Naive B cell (primary cell): Measurements from ENCODE around the gene RNF150. TPM values are rescaled to one million over a fixed set of nuclear protein-coding genes. Genes with fewer than 3 reads are reported as not detected.

ENCODE experiments used
- ATAC-seq, 2 donors: fragments of 150-1000 bp; cut with Tn5 transposase; 2 replicates each; pipeline ENCODE4 v1.10.0; 2021; ENCODE audit warnings: low read depth in 2 of 2, mild to moderate bottlenecking in 2 of 2, moderate library complexity in 2 of 2
- DNase-seq: peaks from one replicate; pipeline ENCODE4 v3.0.0; 2022
- H3K27ac Mint-ChIP-seq, 6 donors: one replicate each; pipeline ENCODE4 v1.8.0; 2020 to 2022; ENCODE audit warnings: mild to moderate bottlenecking in 6 of 6, mixed read lengths in 6 of 6, moderate library complexity in 5 of 6, inconsistent platforms in 2 of 6
- H3K27me3 Mint-ChIP-seq, 3 donors: one replicate each; pipeline ENCODE4 v1.8.0; 2021 to 2022; ENCODE audit warnings: mixed read lengths in 3 of 3, mild to moderate bottlenecking in 1 of 3
- H3K36me3 Mint-ChIP-seq, 2 donors: one replicate each; pipeline ENCODE4 v1.8.0; 2020 to 2022; ENCODE audit warnings: mixed read lengths in 2 of 2, inconsistent platforms in 1 of 2, mild to moderate bottlenecking in 1 of 2
- H3K4me1 Mint-ChIP-seq, 3 donors: one replicate each; pipeline ENCODE4 v1.8.0; 2020 to 2022; ENCODE audit warnings: mixed read lengths in 3 of 3, inconsistent platforms in 1 of 3, mild to moderate bottlenecking in 1 of 3, moderate library complexity in 1 of 3
- H3K4me3 Mint-ChIP-seq, 8 donors: one replicate each; pipeline ENCODE4 v1.8.0; 2020 to 2022; ENCODE audit warnings: mild to moderate bottlenecking in 8 of 8, mixed read lengths in 8 of 8, moderate library complexity in 8 of 8, inconsistent platforms in 2 of 8
- H3K9me3 Mint-ChIP-seq, 7 donors: one replicate each; pipeline ENCODE4 v1.8.0; 2020 to 2022; ENCODE audit warnings: mixed read lengths in 7 of 7, mild to moderate bottlenecking in 5 of 7, inconsistent platforms in 2 of 7, moderate library complexity in 1 of 7
- polyA plus RNA-seq, 6 donors: library from polyadenylated mRNA; unstranded; fragments of 300-500 nt; fragmentation: Illumina TruSeq; gene quantifications; one replicate each; pipeline ENCODE4 v1.2.3, GENCODE V29; 2021; ENCODE audit warnings: low read depth in 6 of 6

Gene RNF150
- polyA plus RNA-seq, 6 donors from 2014 or later: 0.15 TPM; not detected in 5

DNA sequence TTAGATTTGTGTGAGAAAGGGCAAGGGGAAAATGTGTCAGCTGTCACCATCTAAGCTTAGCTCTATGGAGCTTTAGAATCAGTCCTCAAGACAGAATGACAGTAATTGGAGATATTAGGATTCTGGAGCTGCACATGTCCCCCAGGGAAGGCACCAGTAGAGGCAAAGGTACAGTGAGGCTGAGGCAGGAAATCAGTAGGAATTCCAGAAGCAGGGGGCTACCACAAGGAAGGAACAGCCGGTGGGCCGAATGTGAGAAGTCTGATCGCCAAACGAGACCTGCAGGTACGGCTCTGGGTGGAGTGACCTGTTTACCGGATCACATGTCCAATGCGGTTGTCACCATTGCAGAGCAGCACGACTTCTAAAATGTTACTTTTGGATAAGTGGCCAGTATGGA is 52.6 kb downstream of the RNF150 start:
- no peak for ATAC-seq
- H3K27ac Mint-ChIP-seq: no peak overlapping the region
- H3K4me3 Mint-ChIP-seq: no peak overlapping the region
- no peak for DNase-seq
- peaks cover 0 to 7% (median 6%) of the 10 kb centered on the region in 3 donors for H3K27me3 Mint-ChIP-seq
- H3K4me1 Mint-ChIP-seq: no peaks in the 10 kb centered on the region
- H3K9me3 Mint-ChIP-seq: peaks cover 0 to 8% (median 0%) of the 10 kb centered on the region in 7 donors
- no peaks in the 10 kb centered on the region for H3K36me3 Mint-ChIP-seq

DNA sequence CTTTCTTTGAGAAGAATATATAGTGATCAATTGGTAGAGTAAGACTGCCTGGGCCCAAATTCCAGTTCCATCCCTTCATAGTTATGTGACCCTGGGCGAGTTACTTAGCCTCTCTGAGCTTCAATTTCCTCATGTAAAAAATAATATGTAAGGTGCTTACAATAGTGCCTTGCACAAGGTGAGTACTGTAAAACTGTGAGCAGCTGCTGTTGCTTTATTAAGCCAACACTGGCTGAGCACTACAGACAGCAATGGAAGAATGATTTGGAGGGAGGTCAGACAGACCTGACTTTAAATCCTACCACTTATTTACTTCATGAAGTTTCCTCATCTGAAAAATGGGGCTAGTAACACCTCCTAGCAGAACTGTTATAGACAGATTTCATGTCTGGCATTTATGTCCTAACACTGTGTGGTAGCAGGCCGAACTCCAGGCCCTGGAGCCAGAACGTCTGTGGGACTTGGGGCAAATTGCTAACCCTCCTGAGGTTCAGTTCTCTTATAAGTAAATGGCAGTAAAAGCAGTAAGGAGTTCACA is 53.8 kb downstream of the RNF150 start:
- no peaks in the 10 kb centered on the region for H3K4me1 Mint-ChIP-seq
- peaks cover 0 to 4% (median 0%) of the 10 kb centered on the region in 7 donors for H3K9me3 Mint-ChIP-seq
- no peaks in the 10 kb centered on the region for H3K36me3 Mint-ChIP-seq
- no peak for ATAC-seq
- H3K27ac Mint-ChIP-seq: no peak overlapping the region
- H3K4me3 Mint-ChIP-seq: no peak overlapping the region
- no peak for DNase-seq
- peaks cover 0 to 7% (median 6%) of the 10 kb centered on the region in 3 donors for H3K27me3 Mint-ChIP-seq

DNA sequence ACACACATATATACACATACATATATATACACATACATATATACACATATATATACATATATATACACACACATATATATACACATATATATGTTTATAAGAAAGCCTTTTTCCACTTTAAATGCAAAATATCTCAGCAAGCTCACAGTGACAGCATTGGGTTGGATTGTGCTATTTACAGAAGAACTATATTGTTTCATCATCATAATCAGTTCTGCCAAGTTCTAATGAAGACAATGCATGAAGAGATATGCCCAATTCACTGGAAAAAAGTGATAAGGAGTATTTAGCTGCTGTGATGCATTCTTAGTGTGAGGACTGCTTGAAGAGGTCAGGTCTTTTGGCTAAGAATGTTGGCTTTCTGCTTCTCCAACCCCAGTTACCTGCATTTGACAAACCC is 54.4 kb downstream of the RNF150 start:
- no peak for DNase-seq
- Mint-ChIP-seq H3K4me1 (no peaks in the 10 kb centered on the region), H3K36me3 (no peaks in the 10 kb centered on the region), H3K4me3 (no peak overlapping the region), H3K27ac (no peak overlapping the region), H3K27me3 (peaks cover 0 to 7% (median 6%) of the 10 kb centered on the region in 3 donors), H3K9me3 (peaks cover 0 to 4% (median 0%) of the 10 kb centered on the region in 7 donors)
- ATAC-seq: no peak

DNA sequence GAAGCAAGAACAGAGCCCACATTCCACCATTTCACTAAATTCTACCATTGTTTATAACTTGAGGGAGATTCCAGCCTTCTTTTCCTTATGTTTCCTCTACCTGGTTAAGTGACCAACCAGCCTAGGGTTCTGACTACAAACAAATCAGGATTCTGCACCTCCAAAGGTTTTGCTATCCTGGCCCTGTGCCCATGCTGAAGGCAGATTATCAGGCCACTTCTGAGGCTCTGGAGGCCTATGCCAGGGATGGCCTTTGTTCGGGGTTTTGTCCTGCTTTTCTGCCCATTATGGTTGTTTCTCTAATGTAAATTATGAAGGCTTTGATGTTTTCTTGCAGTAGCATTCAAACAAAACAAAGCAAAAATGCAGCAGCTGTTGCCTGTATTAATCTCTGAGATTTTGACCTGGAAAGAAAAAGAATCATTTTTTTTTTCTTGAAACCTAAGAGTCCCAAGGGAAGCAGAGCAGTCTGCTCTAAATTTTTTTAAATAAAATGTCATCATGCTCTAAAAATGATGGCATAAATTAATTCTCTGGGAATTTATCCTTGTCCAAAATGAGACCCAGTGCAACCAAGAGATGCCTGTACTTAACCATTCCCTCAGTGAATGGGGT is 55.6 kb downstream of the RNF150 start:
- H3K27me3 Mint-ChIP-seq: no peaks in the 10 kb centered on the region
- no peak overlapping the region for H3K27ac Mint-ChIP-seq
- no peaks in the 10 kb centered on the region for H3K9me3 Mint-ChIP-seq
- no peak for DNase-seq
- H3K36me3 Mint-ChIP-seq: no peaks in the 10 kb centered on the region
- H3K4me3 Mint-ChIP-seq: no peak overlapping the region
- H3K4me1 Mint-ChIP-seq: no peaks in the 10 kb centered on the region
- ATAC-seq: no peak

DNA sequence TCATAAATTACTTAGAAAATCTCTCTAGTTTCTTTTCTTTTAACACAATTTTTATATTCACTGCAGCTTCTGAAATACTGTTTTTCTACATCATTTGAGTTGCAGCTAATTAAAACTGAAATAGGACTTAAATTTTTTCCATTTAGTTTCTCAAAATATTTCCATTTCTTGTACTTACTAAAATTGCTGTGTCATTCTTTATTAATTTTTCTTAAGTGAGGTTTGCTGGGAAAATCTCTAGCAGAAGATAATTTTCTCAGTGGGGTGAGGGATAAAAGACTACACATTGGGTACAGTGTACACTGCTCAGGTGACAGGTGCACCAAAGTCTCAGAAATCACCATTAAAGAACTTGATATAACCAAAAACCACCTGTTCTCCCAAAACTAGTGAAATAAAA is 57.7 kb downstream of the RNF150 start:
- no peaks in the 10 kb centered on the region for H3K27me3 Mint-ChIP-seq

DNA sequence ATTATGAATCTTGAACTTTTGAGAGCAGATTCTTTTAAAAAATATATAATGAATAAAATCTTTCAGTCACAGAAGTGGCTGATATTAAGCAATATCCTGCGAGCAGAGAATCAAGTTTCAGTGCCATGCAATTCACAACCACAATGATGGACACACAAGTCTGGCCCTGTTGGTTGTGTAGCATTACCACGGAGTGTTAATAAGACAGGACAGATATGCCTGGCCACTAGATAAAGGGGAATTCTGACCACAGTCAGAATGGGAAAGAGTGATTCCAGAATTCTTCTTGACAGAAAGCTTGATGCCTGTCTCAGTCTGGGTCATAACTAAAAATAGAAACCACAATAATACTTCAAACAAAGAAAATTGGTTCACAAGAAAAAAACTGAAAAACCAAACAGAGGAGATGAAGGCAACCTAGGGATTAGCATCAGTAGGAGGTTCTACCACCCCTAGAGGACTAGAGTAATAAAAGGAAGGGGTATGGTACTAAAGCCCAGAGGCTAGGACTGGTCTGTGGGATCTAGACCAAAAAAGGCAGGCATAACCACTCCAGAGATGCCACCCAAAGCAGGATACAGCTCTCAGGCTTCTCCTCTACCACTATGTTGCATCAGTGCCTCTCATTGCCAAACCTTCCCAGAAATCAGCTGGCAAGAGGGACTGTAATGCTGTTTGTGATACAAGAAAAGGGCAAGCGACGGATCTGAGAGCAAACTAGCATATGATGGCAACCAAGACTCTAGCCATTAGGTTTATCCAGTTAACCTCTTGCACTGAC is 59.0 kb downstream of the RNF150 start:
- no peaks in the 10 kb centered on the region for H3K4me1 Mint-ChIP-seq
- no peaks in the 10 kb centered on the region for H3K9me3 Mint-ChIP-seq

More for the DNA sequence above, 57.7 kb downstream of the RNF150 start:
- Mint-ChIP-seq H3K9me3 (no peaks in the 10 kb centered on the region), H3K36me3 (no peaks in the 10 kb centered on the region), H3K4me3 (no peak overlapping the region), H3K4me1 (no peaks in the 10 kb centered on the region), H3K27ac (no peak overlapping the region)
- ATAC-seq (no peak), DNase-seq (no peak)

DNA sequence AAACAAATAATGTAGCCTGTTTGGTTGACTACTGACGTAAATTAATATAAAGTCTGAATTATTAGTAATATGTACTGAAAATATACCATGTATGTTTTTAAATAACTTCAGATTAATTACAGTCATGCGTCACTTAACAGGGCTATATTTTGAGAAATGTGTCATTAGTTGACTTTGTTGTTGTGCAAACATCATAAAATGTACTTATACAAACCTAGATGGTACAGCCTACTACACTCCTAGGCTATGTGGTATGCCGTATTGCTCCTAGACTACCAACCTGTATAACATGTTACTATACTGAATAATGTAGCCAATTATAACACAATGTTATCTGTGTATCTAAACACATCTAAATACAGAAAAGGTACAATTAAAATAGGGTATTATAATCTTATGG is 66.6 kb downstream of the RNF150 start:
- peaks cover 0 to 8% (median 6%) of the 10 kb centered on the region in 3 donors for H3K27me3 Mint-ChIP-seq
- peaks cover 0 to 4% (median 0%) of the 10 kb centered on the region in 7 donors for H3K9me3 Mint-ChIP-seq
- no peak overlapping the region for H3K4me3 Mint-ChIP-seq
- H3K27ac Mint-ChIP-seq: no peak overlapping the region
- ATAC-seq (no peak), DNase-seq (no peak)
- no peaks in the 10 kb centered on the region for H3K4me1 Mint-ChIP-seq
- no peaks in the 10 kb centered on the region for H3K36me3 Mint-ChIP-seq

More for the DNA sequence above, 59.0 kb downstream of the RNF150 start:
- no peak overlapping the region for H3K4me3 Mint-ChIP-seq
- no peaks in the 10 kb centered on the region for H3K36me3 Mint-ChIP-seq
- no peak for DNase-seq
- no peak for ATAC-seq
- H3K27ac Mint-ChIP-seq: no peak overlapping the region
- no peaks in the 10 kb centered on the region for H3K27me3 Mint-ChIP-seq

DNA sequence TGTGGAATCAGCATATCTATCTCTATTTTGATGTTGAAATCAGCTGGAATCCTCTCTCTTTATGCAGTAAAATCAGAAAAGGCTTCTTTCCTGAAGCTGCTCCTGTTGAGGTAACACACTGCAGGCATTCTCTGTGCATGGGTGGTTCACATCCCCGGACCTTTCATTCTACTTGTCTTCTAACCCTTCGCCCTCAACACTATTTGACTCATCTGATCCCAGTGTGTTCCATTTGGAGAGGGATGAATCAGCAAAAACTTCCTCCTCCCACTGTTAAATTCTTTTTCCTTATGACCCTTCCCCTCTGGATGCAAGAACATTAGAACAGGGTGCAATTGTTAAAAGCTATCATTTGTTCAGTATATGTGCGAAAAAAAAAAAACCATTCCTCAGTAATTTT is 67.4 kb downstream of the RNF150 start:
- Mint-ChIP-seq H3K27me3 (peaks cover 0 to 8% (median 6%) of the 10 kb centered on the region in 3 donors), H3K36me3 (no peaks in the 10 kb centered on the region), H3K4me3 (no peak overlapping the region), H3K9me3 (peaks cover 0 to 4% (median 0%) of the 10 kb centered on the region in 7 donors), H3K4me1 (no peaks in the 10 kb centered on the region), H3K27ac (no peak overlapping the region)
- no peak for ATAC-seq
- DNase-seq: no peak

DNA sequence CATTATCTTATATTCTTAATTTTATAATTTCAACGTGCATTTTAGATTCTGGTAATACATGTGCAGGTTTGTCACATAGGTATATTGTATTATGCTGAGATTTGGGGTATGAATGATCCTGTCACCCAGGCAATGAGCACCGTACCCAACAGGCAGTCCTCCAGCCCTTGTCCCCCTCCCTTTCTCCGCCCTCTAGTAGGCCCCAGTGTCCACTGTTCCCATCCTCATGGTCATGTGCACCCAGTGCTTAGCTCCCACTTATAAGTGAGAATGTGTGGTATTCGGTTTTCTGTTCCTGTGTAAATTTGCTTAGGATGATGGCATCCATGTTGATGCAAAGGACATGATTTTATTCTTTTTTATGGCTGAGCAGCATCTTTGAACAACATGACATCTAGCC is 70.6 kb downstream of the RNF150 start:
- DNase-seq (no peak), ATAC-seq (no peak)
- Mint-ChIP-seq H3K4me3 (no peak overlapping the region), H3K4me1 (no peaks in the 10 kb centered on the region), H3K36me3 (no peaks in the 10 kb centered on the region), H3K27ac (no peak overlapping the region), H3K27me3 (peaks cover 0 to 8% (median 6%) of the 10 kb centered on the region in 3 donors), H3K9me3 (peaks cover 0 to 4% (median 2%) of the 10 kb centered on the region in 7 donors)

DNA sequence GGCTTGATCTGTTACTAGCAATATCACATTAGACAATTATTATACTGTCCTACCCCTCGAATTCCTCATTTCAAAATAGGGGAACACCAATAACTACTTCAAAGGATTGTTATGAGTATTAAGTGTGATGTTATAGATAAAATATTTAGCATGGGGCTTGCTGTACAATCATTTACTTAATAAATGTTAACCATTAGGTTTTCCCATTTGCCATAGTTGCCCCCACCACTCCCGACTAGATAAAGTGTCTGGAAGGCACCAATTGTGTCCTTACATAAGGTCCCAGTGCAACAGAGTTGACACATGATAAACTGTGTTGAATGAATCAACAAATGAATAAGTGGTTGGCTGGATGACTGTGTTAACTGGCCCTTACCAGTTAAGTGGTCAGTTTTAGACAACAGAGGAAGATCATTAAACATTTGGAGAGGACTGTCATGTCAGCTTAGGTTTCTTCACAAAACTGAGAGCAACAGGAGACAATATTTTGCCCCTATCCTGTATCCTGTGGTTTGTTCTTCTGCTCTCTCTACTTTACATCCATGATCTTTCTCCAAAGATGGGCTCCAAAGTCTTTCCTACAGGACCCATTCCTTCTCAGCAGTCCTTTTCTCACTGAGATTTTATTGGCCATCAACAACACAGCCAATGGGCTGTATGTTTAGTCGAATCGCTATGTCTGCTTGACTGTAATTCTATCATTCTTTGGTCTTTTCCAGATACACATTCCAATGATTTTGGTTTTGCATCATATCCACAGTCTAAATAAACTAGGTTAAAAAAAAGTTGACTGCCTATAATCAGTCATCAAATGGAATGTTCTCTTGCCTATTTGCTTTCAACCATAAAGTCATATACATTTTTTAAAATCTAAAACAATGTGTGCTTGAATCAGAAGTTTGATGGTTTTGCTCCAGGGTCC is 74.4 kb downstream of the RNF150 start:
- peaks cover 0 to 2% (median 0%) of the 10 kb centered on the region in 7 donors for H3K9me3 Mint-ChIP-seq
- ATAC-seq (no peak), DNase-seq (no peak)
- H3K27me3 Mint-ChIP-seq: no peaks in the 10 kb centered on the region
- H3K27ac Mint-ChIP-seq: no peak overlapping the region
- no peak overlapping the region for H3K4me3 Mint-ChIP-seq
- H3K36me3 Mint-ChIP-seq: no peaks in the 10 kb centered on the region
- no peaks in the 10 kb centered on the region for H3K4me1 Mint-ChIP-seq

DNA sequence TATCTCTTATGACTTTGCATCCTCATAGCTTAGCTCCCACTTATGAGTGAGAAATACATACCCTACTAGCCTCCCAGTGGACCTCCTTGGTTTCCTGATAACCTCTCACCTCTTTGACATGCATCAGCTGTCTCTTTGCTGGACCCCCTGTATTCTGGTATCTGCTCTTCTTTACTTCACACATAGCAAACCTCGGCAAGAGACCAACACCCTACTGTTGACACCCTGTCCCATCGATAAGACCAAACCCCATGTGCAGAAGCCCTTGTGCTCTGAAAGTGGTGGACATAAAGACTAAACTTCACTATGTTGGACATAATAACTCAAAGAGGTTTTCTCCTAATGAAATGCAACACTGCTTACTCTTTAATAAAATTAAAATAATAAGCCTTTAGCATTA is 75.7 kb downstream of the RNF150 start:
- Mint-ChIP-seq H3K4me3 (no peak overlapping the region), H3K4me1 (no peaks in the 10 kb centered on the region), H3K9me3 (peaks cover 0 to 3% (median 0%) of the 10 kb centered on the region in 7 donors), H3K36me3 (no peaks in the 10 kb centered on the region), H3K27me3 (no peaks in the 10 kb centered on the region), H3K27ac (no peak overlapping the region)
- DNase-seq (no peak), ATAC-seq (no peak)

DNA sequence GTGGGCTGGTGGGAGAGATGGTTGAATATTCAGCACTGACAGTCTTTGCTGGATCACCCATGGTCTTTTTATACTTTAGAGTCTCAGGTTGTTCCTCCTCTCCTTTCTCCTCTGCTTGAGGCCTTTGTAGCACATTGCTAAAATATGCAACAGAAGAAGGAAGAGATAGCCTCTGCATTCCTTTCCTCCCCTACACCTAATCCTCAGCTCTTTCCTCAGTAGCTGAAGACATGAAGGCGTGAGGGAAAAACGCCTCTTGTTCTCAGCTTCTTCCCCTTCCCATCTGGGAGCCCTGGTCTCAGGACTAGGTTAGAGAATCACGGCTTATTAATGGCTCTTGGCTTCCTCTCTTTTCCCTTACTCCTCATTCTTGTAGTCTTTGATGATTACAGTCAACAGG is 76.8 kb downstream of the RNF150 start:
- H3K9me3 Mint-ChIP-seq: peaks cover 3 to 10% (median 4%) of the 10 kb centered on the region in 7 donors
- no peaks in the 10 kb centered on the region for H3K27me3 Mint-ChIP-seq
- no peak overlapping the region for H3K4me3 Mint-ChIP-seq
- ATAC-seq (no peak), DNase-seq (no peak)
- H3K36me3 Mint-ChIP-seq: peaks cover 0 to 3% of the 10 kb centered on the region in 2 donors
- no peaks in the 10 kb centered on the region for H3K4me1 Mint-ChIP-seq
- no peak overlapping the region for H3K27ac Mint-ChIP-seq

DNA sequence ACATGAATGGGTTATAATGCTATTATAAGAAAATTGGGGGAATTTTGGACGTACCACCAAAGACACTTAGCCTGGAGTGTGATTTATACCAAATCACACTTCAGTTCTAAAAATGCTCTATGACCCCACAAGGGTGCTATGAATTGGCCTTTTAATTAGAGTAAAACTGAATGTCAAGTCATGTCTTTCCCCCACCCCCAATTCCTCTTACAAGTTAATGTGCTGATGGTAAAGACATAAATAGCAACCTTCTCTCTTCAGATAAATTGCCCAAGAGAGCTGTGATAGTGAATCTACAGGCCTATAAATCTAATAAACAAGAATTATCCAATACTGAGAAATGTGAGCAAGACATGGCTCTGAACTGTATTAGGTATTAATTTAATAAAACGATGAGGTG is 78.8 kb downstream of the RNF150 start:
- H3K4me3 Mint-ChIP-seq: no peak overlapping the region
- DNase-seq: no peak
- ATAC-seq: no peak
- H3K4me1 Mint-ChIP-seq: no peaks in the 10 kb centered on the region
- H3K9me3 Mint-ChIP-seq: peaks cover 4 to 25% (median 11%) of the 10 kb centered on the region in 7 donors
- H3K27me3 Mint-ChIP-seq: no peaks in the 10 kb centered on the region
- H3K36me3 Mint-ChIP-seq: peaks cover 0 to 6% of the 10 kb centered on the region in 2 donors
- no peak overlapping the region for H3K27ac Mint-ChIP-seq
